ENCODE measurements around the gene SOCS6.

The SOCS6 gene

DNA sequence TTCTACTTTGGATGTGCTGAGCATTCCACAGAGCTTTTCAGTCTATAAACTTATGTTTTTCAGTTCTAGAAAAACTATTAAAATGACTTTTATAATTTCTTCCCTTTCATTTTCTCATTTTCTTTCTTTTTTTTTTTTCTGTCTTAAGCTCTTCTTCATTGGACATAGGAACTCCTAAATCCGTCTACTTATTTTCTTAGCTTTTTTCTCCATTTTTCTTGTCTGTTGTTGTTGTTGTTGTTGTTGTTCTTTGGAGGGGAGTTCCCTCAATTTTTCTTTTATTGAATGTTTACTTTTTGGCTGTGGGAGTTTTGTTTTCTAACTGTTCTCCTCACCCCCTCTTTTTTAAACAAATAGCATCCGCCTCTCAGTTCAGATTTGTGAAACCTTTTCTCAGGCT, 7.9 kb downstream of the SOCS6 start:
- Histone ChIP-seq H3K4me3 (ENCODE audit: low read depth, low read length) (no peak overlapping the region), H3K4me1 (ENCODE audit: control insufficient read depth, insufficient read depth, low read length, unreplicated experiment) (peaks cover 39% of the 10 kb centered on the region), H3K27ac (ENCODE audit: low read depth, low read length) (no peak overlapping the region), H3K79me2 (ENCODE audit: control insufficient read depth, insufficient read depth, low read length, unreplicated experiment) (peaks cover 98% of the 10 kb centered on the region), H2AFZ (ENCODE audit: low read length, unreplicated experiment) (no peak overlapping the region), H3K27me3 (ENCODE audit: insufficient read depth, low read length) (no peaks in the 10 kb centered on the region), H3K36me3 (ENCODE audit: insufficient read depth, low read length) (no peaks in the 10 kb centered on the region; the same call in 1 of the 2 replicates)

DNA sequence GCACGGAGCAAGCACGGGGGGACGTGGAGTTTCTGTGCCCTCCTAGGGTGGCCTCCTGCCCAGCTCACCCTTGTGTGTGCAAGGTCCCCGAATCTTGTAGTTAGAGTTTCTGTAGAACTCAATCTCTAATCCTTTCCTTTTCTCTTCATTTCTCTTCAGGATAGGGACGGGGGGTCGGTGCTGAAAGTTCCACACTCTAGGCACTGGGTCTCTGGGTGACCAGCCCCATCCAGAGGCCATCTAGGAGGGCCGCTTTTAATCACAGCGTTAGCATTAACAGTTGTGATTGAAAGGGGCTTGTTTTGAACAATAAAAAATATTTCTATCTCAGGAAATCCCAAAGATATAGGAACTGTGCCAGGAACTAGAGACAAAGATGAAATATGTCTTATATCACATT, 10.5 kb downstream of the SOCS6 start:
- H2AFZ ChIP-seq (ENCODE audit: low read length, unreplicated experiment), result no peak overlapping the region
- no peak overlapping the region for H3K27ac ChIP-seq (ENCODE audit: low read depth, low read length)
- no peak overlapping the region for H3K4me3 ChIP-seq (ENCODE audit: low read depth, low read length)
- no peaks in the 10 kb centered on the region for H3K36me3 ChIP-seq (ENCODE audit: insufficient read depth, low read length)
- peaks cover 97% of the 10 kb centered on the region for H3K79me2 ChIP-seq (ENCODE audit: control insufficient read depth, insufficient read depth, low read length, unreplicated experiment)
- peaks cover 22% of the 10 kb centered on the region for H3K4me1 ChIP-seq (ENCODE audit: control insufficient read depth, insufficient read depth, low read length, unreplicated experiment)
- H3K27me3 ChIP-seq (ENCODE audit: insufficient read depth, low read length), result no peaks in the 10 kb centered on the region

- H3K79me2 ChIP-seq (ENCODE audit: control insufficient read depth, insufficient read depth, low read length, unreplicated experiment), result peaks cover 94% of the 10 kb centered on the region
- H3K36me3 ChIP-seq (ENCODE audit: insufficient read depth, low read length), result no peaks in the 10 kb centered on the region
- no peak overlapping the region for H2AFZ ChIP-seq (ENCODE audit: low read length, unreplicated experiment)
- no peak overlapping the region for H3K4me3 ChIP-seq (ENCODE audit: low read depth, low read length)
- H3K27ac ChIP-seq (ENCODE audit: low read depth, low read length), result no peak overlapping the region
- no peaks in the 10 kb centered on the region for H3K27me3 ChIP-seq (ENCODE audit: insufficient read depth, low read length)
- no peaks in the 10 kb centered on the region for H3K4me1 ChIP-seq (ENCODE audit: control insufficient read depth, insufficient read depth, low read length, unreplicated experiment)
Observed at GRCh38 chr18:70301667-70302066, 12.8 kb downstream of the SOCS6 start.

DNA sequence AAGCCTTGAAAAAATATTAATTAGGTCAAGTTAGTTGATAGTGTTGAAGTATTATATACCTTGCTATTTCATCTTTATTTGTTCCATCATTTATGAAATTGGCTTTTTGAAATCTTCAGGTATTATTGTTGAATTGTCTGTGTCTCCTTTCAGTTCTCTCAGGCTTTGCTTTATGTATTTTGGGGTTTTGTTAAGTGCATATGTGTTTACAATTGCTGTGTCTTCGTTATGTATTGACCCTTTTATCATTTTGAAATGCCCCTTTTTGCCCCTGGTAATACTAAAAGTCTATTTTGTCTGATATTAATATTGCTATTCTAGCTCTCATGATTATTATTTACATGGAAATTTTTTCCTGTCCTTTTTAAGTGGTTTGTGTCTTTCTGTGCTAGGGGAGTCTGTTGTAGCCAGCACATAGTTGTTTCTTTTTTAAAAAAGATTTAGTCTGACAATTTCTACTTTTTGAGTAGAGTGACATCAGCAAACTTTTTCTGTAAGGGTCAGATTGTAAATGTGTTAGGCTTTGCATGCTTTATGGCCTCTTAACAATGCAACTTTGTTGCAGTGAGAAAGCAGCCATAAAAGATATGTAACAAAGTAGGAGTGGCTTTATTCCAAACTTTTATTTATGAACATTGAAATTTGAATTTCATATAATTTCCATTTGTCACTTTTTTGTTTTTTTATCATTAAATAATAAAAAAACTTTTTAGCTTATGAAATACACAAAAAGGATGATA, 19.9 kb downstream of the SOCS6 start:
- Histone ChIP-seq H3K4me3 (ENCODE audit: low read depth, low read length) (no peak overlapping the region), H3K4me1 (ENCODE audit: control insufficient read depth, insufficient read depth, low read length, unreplicated experiment) (no peaks in the 10 kb centered on the region), H3K27me3 (ENCODE audit: insufficient read depth, low read length) (no peaks in the 10 kb centered on the region), H3K79me2 (ENCODE audit: control insufficient read depth, insufficient read depth, low read length, unreplicated experiment) (peaks cover 95% of the 10 kb centered on the region), H2AFZ (ENCODE audit: low read length, unreplicated experiment) (no peak overlapping the region), H3K36me3 (ENCODE audit: insufficient read depth, low read length) (peaks cover 4% of the 10 kb centered on the region; the same call in 1 of the 2 replicates), H3K27ac (ENCODE audit: low read depth, low read length) (no peak overlapping the region)

- Histone ChIP-seq H3K27me3 (ENCODE audit: insufficient read depth, low read length) (no peaks in the 10 kb centered on the region), H2AFZ (ENCODE audit: low read length, unreplicated experiment) (no peak overlapping the region), H3K27ac (ENCODE audit: low read depth, low read length) (no peak overlapping the region), H3K36me3 (ENCODE audit: insufficient read depth, low read length) (peaks cover 4% of the 10 kb centered on the region; the same call in 1 of the 2 replicates), H3K4me1 (ENCODE audit: control insufficient read depth, insufficient read depth, low read length, unreplicated experiment) (no peaks in the 10 kb centered on the region), H3K79me2 (ENCODE audit: control insufficient read depth, insufficient read depth, low read length, unreplicated experiment) (peaks cover 95% of the 10 kb centered on the region), H3K4me3 (ENCODE audit: low read depth, low read length) (no peak overlapping the region)
Observed at GRCh38 chr18:70310560-70311320, 21.9 kb downstream of the SOCS6 start.

DNA sequence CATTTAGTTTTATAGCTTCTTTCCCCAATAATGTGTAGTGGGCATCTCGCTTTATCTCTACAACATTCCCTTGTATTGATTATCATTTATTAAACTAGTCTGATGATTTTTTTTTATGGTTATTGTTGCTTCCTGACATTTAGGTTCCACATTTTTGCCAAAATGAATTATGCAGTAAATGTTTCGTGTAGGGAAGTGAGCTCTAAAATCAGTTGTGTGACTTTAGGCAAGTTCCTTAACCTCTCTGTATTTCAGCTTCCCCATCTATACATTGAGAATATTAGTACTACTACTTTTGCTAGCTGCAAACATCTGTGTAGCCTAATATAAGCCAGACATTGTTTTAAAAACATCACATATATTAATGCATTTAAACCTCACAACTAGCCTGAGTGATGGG, 22.9 kb downstream of the SOCS6 start:
- Histone ChIP-seq H3K79me2 (ENCODE audit: control insufficient read depth, insufficient read depth, low read length, unreplicated experiment) (peaks cover 93% of the 10 kb centered on the region), H3K27me3 (ENCODE audit: insufficient read depth, low read length) (no peaks in the 10 kb centered on the region), H3K27ac (ENCODE audit: low read depth, low read length) (no peak overlapping the region), H3K36me3 (ENCODE audit: insufficient read depth, low read length) (peaks cover 4% of the 10 kb centered on the region; the same call in 1 of the 2 replicates), H2AFZ (ENCODE audit: low read length, unreplicated experiment) (no peak overlapping the region), H3K4me3 (ENCODE audit: low read depth, low read length) (no peak overlapping the region), H3K4me1 (ENCODE audit: control insufficient read depth, insufficient read depth, low read length, unreplicated experiment) (no peaks in the 10 kb centered on the region)

DNA sequence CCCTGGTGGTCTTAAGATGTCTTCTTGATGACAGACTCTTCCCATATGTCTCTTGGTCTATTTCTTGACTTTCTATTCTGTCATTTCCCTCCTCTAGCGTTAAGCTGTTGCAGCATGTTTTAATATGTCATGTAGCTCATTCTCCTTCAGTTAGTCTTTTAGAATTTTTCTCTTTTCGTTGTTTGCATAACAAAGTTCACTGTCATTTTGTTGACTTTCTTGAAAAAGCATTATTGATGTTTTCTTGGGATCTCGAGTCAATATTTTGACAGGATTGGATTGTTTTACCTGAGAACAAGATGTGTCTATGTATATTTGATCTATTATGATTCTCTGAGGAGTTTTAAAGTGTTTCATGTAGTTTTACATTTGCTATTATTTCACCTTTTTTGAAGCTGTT, 24.8 kb downstream of the SOCS6 start:
- H3K4me1 ChIP-seq (ENCODE audit: control insufficient read depth, insufficient read depth, low read length, unreplicated experiment), result no peaks in the 10 kb centered on the region
- H3K36me3 ChIP-seq (ENCODE audit: insufficient read depth, low read length), result no peaks in the 10 kb centered on the region; the same call in 1 of the 2 replicates
- H3K27ac ChIP-seq (ENCODE audit: low read depth, low read length), result no peak overlapping the region
- no peak overlapping the region for H3K4me3 ChIP-seq (ENCODE audit: low read depth, low read length)
- H3K79me2 ChIP-seq (ENCODE audit: control insufficient read depth, insufficient read depth, low read length, unreplicated experiment), result peaks cover 85% of the 10 kb centered on the region
- H3K27me3 ChIP-seq (ENCODE audit: insufficient read depth, low read length), result no peaks in the 10 kb centered on the region
- no peak overlapping the region for H2AFZ ChIP-seq (ENCODE audit: low read length, unreplicated experiment)

- peaks cover 85% of the 10 kb centered on the region for H3K79me2 ChIP-seq (ENCODE audit: control insufficient read depth, insufficient read depth, low read length, unreplicated experiment)
- H3K27me3 ChIP-seq (ENCODE audit: insufficient read depth, low read length), result no peaks in the 10 kb centered on the region
- no peak overlapping the region for H2AFZ ChIP-seq (ENCODE audit: low read length, unreplicated experiment)
- no peak overlapping the region for H3K4me3 ChIP-seq (ENCODE audit: low read depth, low read length)
- H3K4me1 ChIP-seq (ENCODE audit: control insufficient read depth, insufficient read depth, low read length, unreplicated experiment), result no peaks in the 10 kb centered on the region
- no peak overlapping the region for H3K27ac ChIP-seq (ENCODE audit: low read depth, low read length)
- no peaks in the 10 kb centered on the region; the same call in 1 of the 2 replicates for H3K36me3 ChIP-seq (ENCODE audit: insufficient read depth, low read length)
Observed at GRCh38 chr18:70314151-70314782, 25.4 kb downstream of the SOCS6 start.

- Histone ChIP-seq H3K27ac (ENCODE audit: low read depth, low read length) (no peak overlapping the region), H2AFZ (ENCODE audit: low read length, unreplicated experiment) (no peak overlapping the region), H3K4me1 (ENCODE audit: control insufficient read depth, insufficient read depth, low read length, unreplicated experiment) (peaks cover 9% of the 10 kb centered on the region), H3K79me2 (ENCODE audit: control insufficient read depth, insufficient read depth, low read length, unreplicated experiment) (peaks cover 75% of the 10 kb centered on the region), H3K27me3 (ENCODE audit: insufficient read depth, low read length) (no peaks in the 10 kb centered on the region), H3K4me3 (ENCODE audit: low read depth, low read length) (no peak overlapping the region), H3K36me3 (ENCODE audit: insufficient read depth, low read length) (no peaks in the 10 kb centered on the region; the same call in 1 of the 2 replicates)
Observed at GRCh38 chr18:70319187-70319586, 30.3 kb downstream of the SOCS6 start.

- H2AFZ ChIP-seq (ENCODE audit: low read length, unreplicated experiment), result no peak overlapping the region
- H3K36me3 ChIP-seq (ENCODE audit: insufficient read depth, low read length), result peaks cover 15% of the 10 kb centered on the region
- no peak overlapping the region for H3K4me3 ChIP-seq (ENCODE audit: low read depth, low read length)
- H3K79me2 ChIP-seq (ENCODE audit: control insufficient read depth, insufficient read depth, low read length, unreplicated experiment), result peaks cover 76% of the 10 kb centered on the region
- H3K27ac ChIP-seq (ENCODE audit: low read depth, low read length), result no peak overlapping the region
- peaks cover 9% of the 10 kb centered on the region for H3K4me1 ChIP-seq (ENCODE audit: control insufficient read depth, insufficient read depth, low read length, unreplicated experiment)
- H3K27me3 ChIP-seq (ENCODE audit: insufficient read depth, low read length), result no peaks in the 10 kb centered on the region
Observed at GRCh38 chr18:70321616-70322015, 32.8 kb downstream of the SOCS6 start.
